Right renal pelvis (tissue), 4 donors: Measurements from ENCODE around the gene FAM13C. TPM values are rescaled to one million over a fixed set of nuclear protein-coding genes. Genes with fewer than 3 reads are reported as not detected.

ENCODE experiments used
- DNase-seq, 4 donors: peaks; one replicate each; pipeline ENCODE4 v3.0.0-alpha.2; 2013; ENCODE audit warnings: low read depth in 4 of 4, low spot score in 3 of 4, missing footprints in 1 of 4
- polyA plus RNA-seq, 4 donors: library from polyadenylated mRNA; unstranded; fragments of 120-200 nt; gene quantifications; one replicate each; pipeline ENCODE4 v1.2.1, GENCODE V29; 2013; ENCODE audit not compliant: insufficient read length in 4 of 4

FAM13C gene
- polyA plus RNA-seq, 4 donors: 7.2 to 10.8 (median 9.0) TPM

DNA sequence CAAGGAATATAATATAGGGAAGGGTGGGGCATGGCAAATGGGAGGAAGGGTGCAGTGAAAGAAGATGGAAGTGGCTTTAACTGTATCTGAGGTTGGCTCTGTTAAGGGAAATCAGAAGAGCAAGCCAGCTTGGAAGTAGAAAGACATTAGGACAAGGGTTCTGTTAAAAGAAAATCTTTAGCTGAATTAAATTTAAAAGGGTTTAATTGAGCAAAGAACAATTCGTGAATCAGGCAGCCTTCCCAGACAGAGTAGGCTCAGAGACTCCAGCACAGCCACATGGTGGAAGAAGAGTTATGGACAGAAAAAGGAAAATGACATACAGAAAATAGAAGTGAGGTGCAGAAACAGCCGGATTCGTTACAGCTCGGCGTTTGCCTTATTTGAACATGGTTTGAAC lies 42.0 kb downstream of the FAM13C start:
- no peak for DNase-seq

GRCh38 chr10:59319854-59320253 lies 42.5 kb downstream of the FAM13C start:
- DNase-seq: no peak

- no peak for DNase-seq
Measured at GRCh38 chr10:59317066-59317465, 45.3 kb downstream of the FAM13C start.

DNA sequence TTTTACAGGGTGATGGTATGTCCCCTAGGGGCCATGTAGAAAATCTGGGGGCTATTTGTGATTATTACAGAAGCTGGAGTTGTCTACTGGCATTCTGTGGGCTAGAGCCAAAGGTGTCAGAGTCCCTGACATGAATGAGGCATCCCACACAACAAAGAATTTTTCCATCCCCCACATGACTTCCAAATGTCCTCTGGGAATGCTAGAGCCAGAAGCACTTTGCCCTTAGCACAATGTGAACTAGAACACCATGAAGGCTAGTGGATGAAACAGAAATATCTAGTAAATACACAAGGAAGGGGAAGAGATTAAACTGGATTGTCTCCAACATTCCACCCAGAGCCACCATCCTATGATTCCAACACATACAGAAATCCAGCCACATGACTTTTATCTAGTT lies 46.9 kb downstream of the FAM13C start:
- DNase-seq: no peak

- no peak for DNase-seq
Measured at GRCh38 chr10:59314268-59314667, 48.1 kb downstream of the FAM13C start.

GRCh38 chr10:59312247-59312646 lies 50.1 kb downstream of the FAM13C start:
- no peak for DNase-seq

DNA sequence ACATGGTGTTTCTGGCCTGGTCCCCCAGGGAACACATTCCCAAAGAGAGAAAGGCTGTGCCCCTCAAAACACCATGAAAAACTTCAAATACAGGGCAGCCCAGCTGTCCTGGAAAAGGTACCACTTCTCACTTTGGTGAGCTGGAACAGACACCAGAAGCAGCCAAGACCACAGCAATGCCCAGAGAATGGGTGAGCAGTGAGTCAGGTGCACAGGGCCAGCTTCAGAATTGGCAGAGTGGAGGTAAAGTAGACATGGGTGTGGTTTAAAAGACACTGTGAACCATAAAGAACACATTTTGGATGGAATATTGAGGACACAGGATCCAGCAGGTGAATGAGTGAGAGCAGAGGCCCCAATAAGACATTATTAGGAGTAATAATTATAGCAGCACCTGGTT lies 51.3 kb downstream of the FAM13C start:
- no peak for DNase-seq

- DNase-seq: no peak
Measured at GRCh38 chr10:59310324-59310914, 51.9 kb downstream of the FAM13C start.

GRCh38 chr10:59304521-59305097 lies 57.7 kb downstream of the FAM13C start:
- no peak for DNase-seq

- no peak for DNase-seq
Measured at GRCh38 chr10:59303018-59303417, 59.3 kb downstream of the FAM13C start.

DNA sequence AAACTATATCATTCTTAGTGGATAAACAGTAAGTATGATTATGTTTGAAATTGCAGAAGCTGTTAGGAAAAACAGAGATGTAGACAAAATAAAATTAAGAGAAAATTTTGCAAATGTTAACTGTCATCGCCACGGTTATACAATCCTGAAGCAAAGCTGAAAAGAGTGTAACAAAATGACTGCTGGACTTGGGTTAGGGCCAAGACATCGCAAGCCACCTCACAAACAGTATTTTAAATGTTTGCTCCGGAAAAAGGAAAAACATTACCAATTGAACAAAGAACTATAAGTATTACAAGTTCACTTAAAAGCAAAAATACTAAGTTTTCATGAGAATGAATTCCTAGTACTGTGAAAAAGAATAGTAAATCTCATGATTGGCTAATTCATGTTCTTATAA lies 60.0 kb downstream of the FAM13C start:
- DNase-seq: no peak

- no peak for DNase-seq
Measured at GRCh38 chr10:59301067-59301754, 61.1 kb downstream of the FAM13C start.

DNA sequence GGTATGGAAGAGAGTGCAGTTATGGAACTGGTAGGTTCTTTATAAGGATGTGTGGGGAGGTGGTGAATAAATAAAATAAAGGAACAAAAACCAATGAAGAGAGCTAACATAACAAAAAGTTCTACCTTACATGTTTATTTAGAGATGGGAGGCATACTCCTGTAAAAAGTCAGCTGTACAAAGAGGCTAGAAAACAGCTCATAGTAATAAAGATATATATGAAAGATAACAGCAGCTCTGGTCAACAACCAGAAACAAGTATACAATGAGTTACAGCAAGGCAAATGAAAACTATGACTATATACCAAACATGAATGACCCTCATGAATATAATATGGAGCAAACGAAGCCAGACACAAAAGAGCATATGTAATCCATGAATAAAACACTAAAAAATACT lies 62.0 kb downstream of the FAM13C start:
- DNase-seq: no peak

GRCh38 chr10:59299933-59300332 lies 62.4 kb downstream of the FAM13C start:
- no peak for DNase-seq

DNA sequence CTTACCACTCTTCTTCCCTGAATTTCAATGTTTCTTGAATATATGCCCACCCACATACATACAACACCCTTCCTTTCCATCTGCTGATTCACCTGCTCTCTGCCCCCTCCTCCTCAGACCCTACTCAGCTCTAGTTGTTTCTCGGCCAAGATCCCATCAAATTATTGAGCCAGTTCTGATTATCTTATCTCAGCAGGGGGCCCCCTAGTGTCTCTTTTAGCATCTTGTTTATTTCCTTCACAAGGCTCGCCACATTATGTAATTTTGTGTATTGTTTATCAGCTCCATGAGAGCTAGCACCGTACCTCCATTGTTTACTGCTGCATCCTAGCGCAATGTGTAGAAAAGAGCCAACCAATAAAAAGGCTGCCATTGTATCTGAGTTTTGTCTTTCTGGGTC lies 71.9 kb downstream of the FAM13C start:
- DNase-seq: no peak

DNA sequence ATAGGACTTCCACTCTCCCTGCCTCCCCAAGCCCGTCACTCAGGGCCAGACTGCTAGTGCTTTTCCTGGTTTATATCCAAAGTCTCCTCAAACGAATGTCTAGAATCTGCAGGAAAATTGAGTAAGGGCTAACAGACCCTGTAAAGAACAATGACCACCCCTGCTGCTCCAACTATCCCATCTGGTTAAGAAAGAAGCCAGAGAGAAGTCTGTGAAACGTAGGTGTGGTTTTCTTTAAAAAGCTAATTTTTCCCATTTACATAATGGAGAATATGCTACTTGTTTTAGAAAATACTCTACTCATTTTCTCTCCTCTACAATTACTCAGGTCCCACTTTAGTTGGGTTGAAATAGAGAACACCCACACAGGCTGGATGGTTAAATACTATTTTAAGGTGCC lies 72.5 kb downstream of the FAM13C start:
- no peak for DNase-seq

GRCh38 chr10:59287587-59288255 lies 74.6 kb downstream of the FAM13C start:
- no peak for DNase-seq

DNA sequence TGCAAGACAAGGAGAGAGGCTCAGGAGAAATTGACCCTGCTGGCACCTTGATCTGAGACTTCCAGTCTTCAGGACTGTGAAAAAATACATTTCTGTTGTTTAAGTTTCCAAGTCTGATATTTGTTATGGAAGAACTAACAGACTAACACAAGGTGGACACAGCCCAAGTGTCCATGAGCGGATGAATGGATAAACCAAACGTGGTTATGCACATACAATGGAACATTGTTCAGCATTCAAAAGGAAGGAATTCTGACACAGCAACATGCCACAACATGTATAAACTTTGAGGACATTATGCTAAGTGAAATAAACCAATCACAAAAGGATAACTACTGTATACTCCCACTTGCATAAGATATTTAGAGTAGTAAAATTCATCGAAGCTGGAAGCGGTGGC lies 76.5 kb downstream of the FAM13C start:
- DNase-seq: no peak

DNA sequence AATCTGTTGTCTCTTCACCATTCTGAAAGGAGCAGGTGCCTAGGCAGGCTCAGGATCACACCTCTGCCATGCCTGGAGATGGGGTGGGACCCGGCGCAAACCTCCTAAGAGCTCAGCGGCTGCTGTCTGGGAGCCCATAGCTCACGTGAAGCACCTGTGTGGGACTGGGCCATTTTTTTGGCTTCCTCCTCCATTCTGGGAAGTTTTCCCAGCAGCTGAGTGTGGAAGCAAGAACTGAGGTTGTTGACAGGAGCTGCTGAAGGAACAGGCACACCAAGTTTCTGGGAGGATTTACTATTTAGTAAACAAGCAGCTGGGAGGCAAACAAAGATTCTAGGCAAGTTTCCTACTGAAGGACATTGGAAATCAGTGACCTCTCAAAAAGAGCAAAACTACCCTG lies 77.3 kb downstream of the FAM13C start:
- DNase-seq: no peak

DNA sequence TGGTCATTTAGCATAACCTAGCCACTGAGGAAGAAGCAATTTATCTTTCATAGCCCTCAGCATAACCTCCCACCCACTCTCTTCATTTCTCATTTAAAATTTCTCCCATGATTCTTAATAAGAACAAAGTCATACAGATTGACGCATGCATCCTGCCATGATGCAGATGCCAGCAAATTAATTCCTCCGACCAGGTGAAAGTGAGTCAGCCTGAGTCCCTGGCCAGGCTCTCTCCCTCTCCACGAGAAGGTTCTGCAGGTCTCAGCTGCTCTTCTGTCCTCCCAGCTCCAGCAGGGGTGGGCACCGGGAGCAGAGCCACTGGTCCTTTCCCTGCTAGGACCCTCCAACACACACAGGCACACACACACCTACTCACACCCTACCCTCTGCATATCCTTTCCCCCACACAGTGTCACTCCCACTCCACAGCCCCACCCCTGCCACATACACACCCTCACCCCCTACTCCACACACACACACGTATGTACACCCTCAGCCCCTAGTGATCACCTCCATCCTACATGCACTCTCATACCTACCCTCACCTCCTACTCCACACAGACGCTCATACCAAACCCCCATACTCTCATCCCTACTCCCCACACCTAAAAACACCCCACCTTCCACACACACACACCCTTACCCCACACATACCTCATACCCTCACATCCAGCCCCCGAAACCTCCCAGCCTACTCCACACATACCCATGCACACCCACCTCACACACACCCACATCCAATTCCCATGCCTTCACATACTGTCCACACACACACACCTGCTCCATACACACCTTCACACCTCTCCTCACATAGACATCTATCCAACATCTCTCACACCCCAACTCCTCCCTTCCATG lies 78.0 kb downstream of the FAM13C start:
- DNase-seq: no peak
